ENCODE measurements around the gene SUN5. TPM values are rescaled to one million over a fixed set of nuclear protein-coding genes. Genes with fewer than 3 reads are reported as not detected.

Gene SUN5
- total RNA-seq, 1 donor from 2014 or later, result not detected

DNA sequence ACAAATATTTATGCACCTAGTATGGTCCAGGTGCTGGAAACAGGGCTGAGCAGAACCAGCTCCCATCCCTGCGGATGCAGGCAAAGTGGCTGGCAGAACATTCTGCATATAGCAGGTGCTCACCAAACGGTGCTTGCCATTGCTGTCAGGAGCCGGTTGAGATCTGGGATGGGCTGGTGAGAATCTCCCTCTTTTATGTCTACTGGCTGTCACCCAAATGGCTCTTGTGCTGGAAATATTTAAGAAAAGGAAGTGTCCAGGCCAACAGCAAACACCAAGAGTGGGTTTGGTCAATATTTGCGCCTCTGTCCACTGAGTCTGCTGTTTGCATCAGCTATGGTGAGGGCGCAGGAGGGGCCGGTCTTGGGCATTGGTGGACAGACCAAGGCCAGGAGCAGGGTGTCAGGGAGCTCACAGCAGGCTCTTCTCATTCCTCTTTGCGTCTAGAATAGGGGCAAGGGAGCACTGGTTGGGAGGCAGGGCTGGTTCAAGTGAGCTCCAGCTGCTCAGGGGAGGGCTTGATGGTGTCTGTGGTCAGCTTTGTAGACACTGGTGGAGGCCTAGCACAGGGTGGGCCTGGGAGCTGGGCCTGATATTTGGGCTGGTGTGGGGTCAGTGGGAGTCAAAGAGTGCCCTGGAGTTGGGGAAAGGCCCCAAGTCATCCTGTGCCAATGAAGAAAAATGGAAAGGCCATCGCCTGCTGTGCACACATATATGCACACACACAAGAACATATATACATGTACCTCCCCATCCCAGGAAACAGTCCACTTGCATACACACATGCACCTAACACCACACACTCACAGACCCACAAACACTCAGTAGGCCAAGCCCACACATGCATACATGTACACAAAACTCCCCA lies 1.9 kb upstream of the SUN5 start:
- Mint-ChIP-seq H3K36me3 (no peaks in the 10 kb centered on the region), H3K27ac (no peak overlapping the region), H3K4me3 (no peak overlapping the region), H3K9me3 (peaks cover 5% of the 10 kb centered on the region), H3K27me3 (peaks cover 17% of the 10 kb centered on the region), H3K4me1 (ENCODE audit: unreplicated experiment) (no peaks in the 10 kb centered on the region)
- TF ChIP-seq, protein P1, sequence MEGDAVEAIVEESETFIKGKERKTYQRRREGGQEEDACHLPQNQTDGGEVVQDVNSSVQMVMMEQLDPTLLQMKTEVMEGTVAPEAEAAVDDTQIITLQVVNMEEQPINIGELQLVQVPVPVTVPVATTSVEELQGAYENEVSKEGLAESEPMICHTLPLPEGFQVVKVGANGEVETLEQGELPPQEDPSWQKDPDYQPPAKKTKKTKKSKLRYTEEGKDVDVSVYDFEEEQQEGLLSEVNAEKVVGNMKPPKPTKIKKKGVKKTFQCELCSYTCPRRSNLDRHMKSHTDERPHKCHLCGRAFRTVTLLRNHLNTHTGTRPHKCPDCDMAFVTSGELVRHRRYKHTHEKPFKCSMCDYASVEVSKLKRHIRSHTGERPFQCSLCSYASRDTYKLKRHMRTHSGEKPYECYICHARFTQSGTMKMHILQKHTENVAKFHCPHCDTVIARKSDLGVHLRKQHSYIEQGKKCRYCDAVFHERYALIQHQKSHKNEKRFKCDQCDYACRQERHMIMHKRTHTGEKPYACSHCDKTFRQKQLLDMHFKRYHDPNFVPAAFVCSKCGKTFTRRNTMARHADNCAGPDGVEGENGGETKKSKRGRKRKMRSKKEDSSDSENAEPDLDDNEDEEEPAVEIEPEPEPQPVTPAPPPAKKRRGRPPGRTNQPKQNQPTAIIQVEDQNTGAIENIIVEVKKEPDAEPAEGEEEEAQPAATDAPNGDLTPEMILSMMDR (conservative IDR thresholded peaks at IDR 0.05), result no peak
- DNase-seq (ENCODE audit: extremely low spot score, unreplicated experiment), result no peak

DNA sequence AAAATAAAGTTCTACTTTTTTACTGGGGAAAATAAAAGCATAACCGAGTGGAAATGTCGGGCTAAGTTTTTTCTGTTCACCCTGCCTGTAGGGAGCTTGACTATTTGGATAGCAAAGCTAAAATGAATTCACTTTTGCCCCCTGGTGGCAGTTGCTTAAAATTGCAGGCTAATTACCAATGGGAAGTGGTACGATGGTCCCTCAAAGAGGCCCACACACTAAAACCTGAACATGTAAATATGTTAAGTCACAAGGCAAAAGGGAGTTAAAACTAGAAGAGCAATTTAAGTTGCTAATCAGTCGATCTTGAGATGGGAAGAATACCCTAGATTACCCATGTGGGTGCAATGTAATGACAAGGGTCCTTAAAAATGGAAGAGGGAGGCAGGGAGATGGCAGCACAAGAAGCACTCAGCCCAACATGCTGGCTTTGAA lies 916 bp upstream of the SUN5 start:
- Mint-ChIP-seq H3K9me3 (peaks cover 5% of the 10 kb centered on the region), H3K27me3 (peaks cover 19% of the 10 kb centered on the region), H3K4me3 (no peak overlapping the region), H3K36me3 (no peaks in the 10 kb centered on the region), H3K4me1 (ENCODE audit: unreplicated experiment) (no peaks in the 10 kb centered on the region), H3K27ac (no peak overlapping the region)
- TF ChIP-seq, protein P1 (conservative IDR thresholded peaks at IDR 0.05), result peak; percentile 86
- no peak for DNase-seq (ENCODE audit: extremely low spot score, unreplicated experiment)

DNA sequence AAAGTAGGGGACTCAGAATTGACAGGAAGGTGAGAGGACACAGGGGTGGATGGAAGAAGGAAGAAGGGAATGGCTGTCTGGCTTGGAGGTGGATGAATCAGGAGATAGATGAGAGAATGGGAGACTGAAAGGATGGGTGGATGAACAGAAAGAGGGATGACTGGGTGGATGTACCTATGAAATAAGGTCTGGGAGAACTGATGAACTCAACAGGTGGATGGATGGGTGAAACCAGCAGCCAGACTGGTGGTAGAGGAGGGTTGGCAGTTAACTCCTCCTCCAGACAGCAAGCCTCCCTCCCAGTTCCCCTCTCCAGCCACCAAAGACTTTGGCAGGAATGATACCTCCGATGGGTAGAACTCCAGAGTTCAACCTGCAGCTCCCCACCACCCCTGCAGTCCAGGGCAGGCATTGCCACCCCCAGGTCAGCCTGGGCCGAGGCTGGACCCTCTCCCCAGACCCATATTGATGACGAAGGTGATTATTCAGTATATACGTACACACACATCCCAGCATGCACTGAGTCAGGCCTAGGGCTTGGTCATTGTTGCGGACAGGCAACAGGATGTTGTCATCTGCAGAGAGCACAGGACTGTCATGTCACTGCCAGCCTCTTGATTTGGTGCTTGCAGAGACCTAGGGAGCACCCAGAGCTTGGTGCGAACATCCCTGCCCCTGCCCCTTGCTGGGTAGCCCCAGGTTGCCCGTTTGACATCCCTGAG lies 2.0 kb downstream of the SUN5 start:
- TF ChIP-seq, protein P1 (conservative IDR thresholded peaks at IDR 0.05), result no peak
- no peak for DNase-seq (ENCODE audit: extremely low spot score, unreplicated experiment)
- H3K36me3 Mint-ChIP-seq, result no peaks in the 10 kb centered on the region
- H3K27me3 Mint-ChIP-seq, result peaks cover 22% of the 10 kb centered on the region
- no peaks in the 10 kb centered on the region for H3K4me1 Mint-ChIP-seq (ENCODE audit: unreplicated experiment)
- no peak overlapping the region for H3K4me3 Mint-ChIP-seq
- H3K9me3 Mint-ChIP-seq, result peaks cover 5% of the 10 kb centered on the region
- H3K27ac Mint-ChIP-seq, result no peak overlapping the region

DNA sequence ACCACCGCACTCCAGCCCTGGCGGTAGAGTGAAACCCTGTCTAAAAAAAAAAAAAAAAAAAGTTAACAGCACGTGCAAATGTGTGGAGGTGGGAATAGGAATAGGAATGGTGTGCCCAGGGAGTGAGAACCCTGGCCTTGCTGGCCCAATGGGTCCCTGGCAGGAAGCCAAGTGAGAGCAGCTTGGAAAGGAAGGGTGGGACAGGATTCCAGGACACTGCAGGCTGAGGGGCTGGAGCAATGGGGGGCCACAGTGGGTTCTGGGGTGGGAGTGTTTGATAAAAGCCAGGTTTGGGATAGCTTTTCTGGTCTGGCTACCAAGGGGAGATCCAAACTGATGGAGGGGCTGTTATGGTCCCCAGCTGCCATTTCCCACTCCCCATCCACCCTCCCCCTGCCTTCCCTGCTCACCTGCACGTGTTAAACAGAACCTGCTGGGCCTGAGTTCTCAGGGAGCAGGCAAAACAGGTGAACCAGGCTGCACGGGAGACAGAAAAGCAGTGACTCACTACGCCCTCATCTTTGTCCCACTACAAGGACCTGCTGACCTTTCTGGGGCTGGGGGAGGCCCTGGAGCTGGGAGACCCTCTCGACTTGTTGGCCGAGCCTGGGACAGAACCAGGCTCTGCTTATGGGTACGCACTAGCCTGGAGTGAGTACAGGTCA lies 3.3 kb downstream of the SUN5 start:
- Mint-ChIP-seq H3K9me3 (peaks cover 5% of the 10 kb centered on the region), H3K27ac (no peak overlapping the region), H3K4me1 (ENCODE audit: unreplicated experiment) (no peaks in the 10 kb centered on the region), H3K27me3 (peaks cover 23% of the 10 kb centered on the region), H3K36me3 (no peaks in the 10 kb centered on the region), H3K4me3 (no peak overlapping the region)
- TF ChIP-seq, protein P1 (conservative IDR thresholded peaks at IDR 0.05), result no peak
- no peak for DNase-seq (ENCODE audit: extremely low spot score, unreplicated experiment)

- H3K4me3 Mint-ChIP-seq, result no peak overlapping the region
- H3K9me3 Mint-ChIP-seq, result peaks cover 5% of the 10 kb centered on the region
- TF ChIP-seq, protein P1 (conservative IDR thresholded peaks at IDR 0.05), result no peak
- no peaks in the 10 kb centered on the region for H3K36me3 Mint-ChIP-seq
- peaks cover 23% of the 10 kb centered on the region for H3K27me3 Mint-ChIP-seq
- H3K4me1 Mint-ChIP-seq (ENCODE audit: unreplicated experiment), result no peaks in the 10 kb centered on the region
- H3K27ac Mint-ChIP-seq, result no peak overlapping the region
- no peak for DNase-seq (ENCODE audit: extremely low spot score, unreplicated experiment)
These were observed 4.5 kb downstream of the SUN5 start for GRCh38 chr20:32999603-33000250.
